Nephron (organoid): ENCODE results near the gene SNCG.
"Not testable (repeated sequence)": the region's sequence is repeated elsewhere in the genome, so short reads cannot be mapped to it uniquely, and the experiment has no call there.

ENCODE experiments used
- H3K27ac Mint-ChIP-seq, 3 experiments: 2 replicates each; pipeline ENCODE4 v1.8.0; 2020; ENCODE audit warnings: mixed read lengths in 3 of 3, mild to moderate bottlenecking in 2 of 3, moderate library complexity in 1 of 3
- H3K27me3 Mint-ChIP-seq: 2 replicates; pipeline ENCODE4 v1.8.0; 2021; ENCODE audit warnings: low read depth, mild to moderate bottlenecking, moderate library complexity, mixed read lengths
- H3K36me3 Mint-ChIP-seq: 2 replicates; pipeline ENCODE4 v1.8.0; 2020; ENCODE audit warnings: low read depth, mixed read lengths
- H3K4me1 Mint-ChIP-seq: 2 replicates; pipeline ENCODE4 v1.8.0; 2020; ENCODE audit warnings: mixed read lengths
- H3K4me3 Mint-ChIP-seq, 3 experiments: 2 replicates each; pipeline ENCODE4 v1.8.0; 2020; ENCODE audit warnings: mild to moderate bottlenecking in 3 of 3, mixed read lengths in 3 of 3, moderate library complexity in 2 of 3
- H3K9me3 Mint-ChIP-seq: 2 replicates; pipeline ENCODE4 v1.8.0; 2020; ENCODE audit warnings: mixed read lengths
- CTCF ChIP-seq, 3 experiments: fragments of 200-600 bp; sonication (generic); IDR thresholded peaks; one replicate each; pipeline ENCODE4 v1.5.0; 2021; ENCODE audit warnings: antibody characterized with exemption in 3 of 3; ENCODE audit not compliant: unreplicated experiment in 3 of 3

SNCG gene

GRCh38 chr10:86931872-86932271 is 26.5 kb upstream of the SNCG start:
- H3K9me3 Mint-ChIP-seq, result no peaks in the 10 kb centered on the region

GRCh38 chr10:86932674-86933073 is 25.7 kb upstream of the SNCG start:
- H3K4me3 Mint-ChIP-seq, result no peak overlapping the region
- no peaks in the 10 kb centered on the region for H3K4me1 Mint-ChIP-seq
- H3K27ac Mint-ChIP-seq, result no peak overlapping the region
- no peaks in the 10 kb centered on the region for H3K9me3 Mint-ChIP-seq
- peaks cover 26% of the 10 kb centered on the region for H3K36me3 Mint-ChIP-seq
- TF ChIP-seq CTCF (IDR thresholded peaks at IDR 0.05; ENCODE audit: unreplicated experiment in 3 of 3), result no peak
- peaks cover 3% of the 10 kb centered on the region for H3K27me3 Mint-ChIP-seq

More at GRCh38 chr10:86931872-86932271, 26.5 kb upstream of the SNCG start:
- Mint-ChIP-seq H3K36me3 (peaks cover 26% of the 10 kb centered on the region), H3K27me3 (peaks cover 3% of the 10 kb centered on the region), H3K27ac (no peak overlapping the region), H3K4me3 (no peak overlapping the region), H3K4me1 (no peaks in the 10 kb centered on the region)
- TF ChIP-seq CTCF (IDR thresholded peaks at IDR 0.05; ENCODE audit: unreplicated experiment in 3 of 3), result no peak

GRCh38 chr10:86934162-86934711 is 24.2 kb upstream of the SNCG start:
- H3K4me1 Mint-ChIP-seq, H3K27me3 Mint-ChIP-seq, H3K9me3 Mint-ChIP-seq, H3K4me3 Mint-ChIP-seq: not testable (repeated sequence)
- Mint-ChIP-seq H3K27ac (peak overlapping the region; percentile 33 to 82 (median 63)), H3K36me3 (peaks cover 25% of the 10 kb centered on the region)

GRCh38 chr10:86936661-86937501 is 21.5 kb upstream of the SNCG start:
- H3K4me1 Mint-ChIP-seq, result peaks cover 4% of the 10 kb centered on the region
- H3K4me3 Mint-ChIP-seq, result no peak overlapping the region
- peaks cover 7% of the 10 kb centered on the region for H3K27me3 Mint-ChIP-seq
- TF ChIP-seq CTCF (IDR thresholded peaks at IDR 0.05; ENCODE audit: unreplicated experiment in 3 of 3), result no peak
- no peak overlapping the region for H3K27ac Mint-ChIP-seq
- H3K9me3 Mint-ChIP-seq, result no peaks in the 10 kb centered on the region
- peaks cover 9% of the 10 kb centered on the region for H3K36me3 Mint-ChIP-seq

- H3K9me3 Mint-ChIP-seq, result no peaks in the 10 kb centered on the region
- peaks cover 4% of the 10 kb centered on the region for H3K36me3 Mint-ChIP-seq
- peaks cover 7% of the 10 kb centered on the region for H3K27me3 Mint-ChIP-seq
- peaks cover 4% of the 10 kb centered on the region for H3K4me1 Mint-ChIP-seq
- no peak for TF ChIP-seq CTCF (IDR thresholded peaks at IDR 0.05; ENCODE audit: unreplicated experiment in 3 of 3)
- H3K4me3 Mint-ChIP-seq, result peak overlapping the region in 2 of 3 experiments; percentile 27 to 62
- H3K27ac Mint-ChIP-seq, result no peak overlapping the region
Measured at GRCh38 chr10:86937502-86938154, 20.8 kb upstream of the SNCG start.

- H3K9me3 Mint-ChIP-seq, result no peaks in the 10 kb centered on the region
- no peak overlapping the region for H3K27ac Mint-ChIP-seq
- H3K27me3 Mint-ChIP-seq, result peaks cover 7% of the 10 kb centered on the region
- no peak for TF ChIP-seq CTCF (IDR thresholded peaks at IDR 0.05; ENCODE audit: unreplicated experiment in 3 of 3)
- peaks cover 4% of the 10 kb centered on the region for H3K36me3 Mint-ChIP-seq
- no peak overlapping the region for H3K4me3 Mint-ChIP-seq
- H3K4me1 Mint-ChIP-seq, result peaks cover 4% of the 10 kb centered on the region
Measured at GRCh38 chr10:86938260-86938659, 20.1 kb upstream of the SNCG start.

- H3K27ac Mint-ChIP-seq, H3K27me3 Mint-ChIP-seq, H3K36me3 Mint-ChIP-seq, H3K4me3 Mint-ChIP-seq, H3K9me3 Mint-ChIP-seq: not testable (repeated sequence)
- H3K4me1 Mint-ChIP-seq, result peaks cover 10% of the 10 kb centered on the region
Measured at GRCh38 chr10:86940076-86940475, 18.3 kb upstream of the SNCG start.
